GM18858 (cell line): Measurements from ENCODE around the gene PHACTR4.
"Not testable (repeated sequence)": the region's sequence is repeated elsewhere in the genome, so short reads cannot be mapped to it uniquely, and the experiment has no call there.

Experiments used
- ATAC-seq: cut with Tn5 transposase; IDR thresholded peaks from one replicate; pipeline ENCODE4 v1.9.1; 2021; ENCODE audit not compliant: unreplicated experiment

The PHACTR4 gene

GRCh38 chr1:28519946-28520725, 150.6 kb downstream of the PHACTR4 start:
- no peak for ATAC-seq

GRCh38 chr1:28520796-28521195, 151.3 kb downstream of the PHACTR4 start:
- ATAC-seq = not testable (repeated sequence)

- ATAC-seq = no peak
Observed at GRCh38 chr1:28521502-28522164, 152.1 kb downstream of the PHACTR4 start.

- not testable (repeated sequence) for ATAC-seq
Observed at GRCh38 chr1:28522537-28522936, 153.0 kb downstream of the PHACTR4 start.

- ATAC-seq = not testable (repeated sequence)
Observed at GRCh38 chr1:28525002-28525642, 155.6 kb downstream of the PHACTR4 start.

- ATAC-seq = no peak
Observed at GRCh38 chr1:28526886-28527285, 157.3 kb downstream of the PHACTR4 start.

- ATAC-seq = no peak
Observed at GRCh38 chr1:28530456-28530855, 160.9 kb downstream of the PHACTR4 start.

- no peak for ATAC-seq
Observed at GRCh38 chr1:28534671-28535070, 165.1 kb downstream of the PHACTR4 start.

- ATAC-seq = no peak
Observed at GRCh38 chr1:28535180-28535579, 165.6 kb downstream of the PHACTR4 start.

GRCh38 chr1:28537457-28538199, 168.1 kb downstream of the PHACTR4 start:
- ATAC-seq = no peak

- ATAC-seq = no peak
Observed at GRCh38 chr1:28538286-28538685, 168.7 kb downstream of the PHACTR4 start.

GRCh38 chr1:28540651-28541050, 171.1 kb downstream of the PHACTR4 start:
- ATAC-seq = no peak

GRCh38 chr1:28541414-28542015, 172.0 kb downstream of the PHACTR4 start:
- not testable (repeated sequence) for ATAC-seq

- ATAC-seq = no peak
Observed at GRCh38 chr1:28545246-28545628, 175.7 kb downstream of the PHACTR4 start.

GRCh38 chr1:28548318-28548717, 178.8 kb downstream of the PHACTR4 start:
- no peak for ATAC-seq
